Measurements from ENCODE around the gene NAT14.
"Not testable (repeated sequence)": the region's sequence is repeated elsewhere in the genome, so short reads cannot be mapped to it uniquely, and the experiment has no call there.

The NAT14 gene

DNA sequence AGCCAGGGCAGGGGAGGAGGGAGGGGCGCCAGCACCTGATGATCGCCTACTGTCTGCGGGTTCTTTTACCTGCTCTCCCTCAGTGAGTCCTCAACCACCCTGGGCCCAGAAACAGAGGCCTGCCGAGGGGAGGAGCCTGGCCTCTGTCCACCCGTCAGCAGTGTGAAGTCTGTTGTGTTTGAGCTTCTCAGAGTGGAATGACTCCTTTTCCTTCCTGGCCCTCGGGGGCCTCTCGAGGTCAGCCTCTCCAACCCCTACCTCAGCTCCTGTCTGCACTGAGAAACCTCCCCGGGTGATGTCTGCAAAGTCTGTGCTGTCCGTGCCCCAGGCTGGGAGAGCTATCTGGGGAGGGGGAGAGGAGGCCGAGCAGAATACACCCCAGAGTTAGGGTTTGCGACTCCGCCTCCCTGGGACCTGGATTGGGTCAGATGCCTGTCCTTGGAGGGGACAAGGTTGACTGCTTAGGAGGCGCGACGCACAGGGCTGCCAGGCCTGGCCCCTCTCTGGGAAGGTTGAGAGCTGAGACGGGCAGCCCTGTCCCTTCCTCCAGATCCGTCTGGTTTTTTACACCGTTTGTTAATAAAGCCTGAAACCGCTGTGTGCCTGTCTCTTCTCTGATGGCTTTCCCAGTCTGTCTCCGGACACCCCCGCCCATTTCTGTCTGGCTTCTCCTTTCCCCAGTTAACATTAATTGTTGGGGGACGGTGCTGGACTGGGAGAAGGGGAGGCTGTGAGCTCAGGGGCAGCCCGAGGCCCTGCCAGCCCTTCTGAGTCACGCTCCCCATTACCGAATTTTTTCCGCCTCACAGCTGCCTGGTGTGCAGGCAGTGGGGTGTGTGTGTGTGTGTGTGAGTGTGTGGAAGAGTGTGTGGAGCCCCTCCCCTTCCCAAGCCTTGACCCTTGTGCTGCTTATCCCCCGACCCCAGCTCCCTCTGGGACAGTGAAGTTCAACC lies 2.3 kb downstream of the NAT14 start:
- DNase-seq (ENCODE audit: low read depth in 2 of 2): peak; percentile 37 to 45

GRCh38 chr19:55487924-55488687 lies 3.1 kb downstream of the NAT14 start, which contains the start of gene SSC5D:
Gene SSC5D (plus strand): TSS chr19:55488436. CDS start chr19:55488590, 154 bp downstream.
- no peak for DNase-seq (ENCODE audit: low read depth in 2 of 2)

GRCh38 chr19:55488986-55489710 lies 4.2 kb downstream of the NAT14 start:
- DNase-seq (ENCODE audit: low read depth in 2 of 2): no peak

GRCh38 chr19:55489711-55490477 lies 4.9 kb downstream of the NAT14 start:
- DNase-seq (ENCODE audit: low read depth in 2 of 2): no peak

DNA sequence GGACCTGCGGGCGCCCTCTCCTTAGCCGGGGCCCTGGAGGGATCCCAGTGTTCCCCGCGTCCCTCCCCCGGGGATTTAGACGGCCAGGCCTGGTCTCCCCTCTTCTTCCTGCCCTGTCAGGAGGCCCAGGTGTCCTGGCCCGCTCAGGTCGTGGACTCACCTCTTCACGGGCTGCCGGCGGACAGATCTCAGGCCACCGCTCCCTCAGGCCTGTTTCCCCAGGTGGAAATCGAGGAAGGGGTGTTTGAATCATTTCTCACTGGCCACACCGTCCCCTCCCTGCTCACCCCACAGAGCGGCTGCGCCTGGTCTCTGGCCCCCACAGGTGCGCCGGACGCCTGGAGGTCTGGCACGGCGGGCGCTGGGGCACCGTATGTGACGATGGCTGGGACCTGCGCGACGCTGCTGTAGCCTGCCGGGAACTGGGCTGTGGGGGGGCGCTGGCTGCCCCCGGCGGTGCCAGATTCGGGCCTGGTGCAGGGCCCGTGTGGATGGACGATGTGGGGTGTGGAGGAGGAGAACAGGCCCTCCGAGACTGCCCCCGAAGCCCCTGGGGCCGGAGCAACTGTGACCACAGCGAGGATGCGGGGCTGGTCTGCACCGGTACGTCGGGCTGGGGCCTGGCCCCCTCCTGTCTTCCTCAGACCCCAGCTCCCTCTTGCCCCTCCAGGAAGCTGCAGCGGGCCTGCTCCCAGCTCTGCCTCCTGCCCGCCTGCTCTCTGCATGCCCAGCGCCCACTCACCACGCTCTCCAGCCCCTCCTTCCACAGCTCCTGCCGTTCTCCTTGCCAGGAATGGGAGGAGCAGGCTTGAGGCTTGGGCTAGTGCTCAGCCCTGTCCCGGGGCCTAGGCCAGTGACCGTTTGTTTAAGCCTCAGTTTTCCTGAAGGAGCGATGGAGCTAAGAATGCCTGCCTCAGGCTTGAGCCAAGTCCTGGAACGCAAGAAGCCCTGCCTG lies 5.8 kb downstream of the NAT14 start:
- no peak for DNase-seq (ENCODE audit: low read depth in 2 of 2)

- DNase-seq (ENCODE audit: low read depth in 2 of 2): no peak
These were observed 6.8 kb downstream of the NAT14 start for GRCh38 chr19:55491546-55492360.

DNA sequence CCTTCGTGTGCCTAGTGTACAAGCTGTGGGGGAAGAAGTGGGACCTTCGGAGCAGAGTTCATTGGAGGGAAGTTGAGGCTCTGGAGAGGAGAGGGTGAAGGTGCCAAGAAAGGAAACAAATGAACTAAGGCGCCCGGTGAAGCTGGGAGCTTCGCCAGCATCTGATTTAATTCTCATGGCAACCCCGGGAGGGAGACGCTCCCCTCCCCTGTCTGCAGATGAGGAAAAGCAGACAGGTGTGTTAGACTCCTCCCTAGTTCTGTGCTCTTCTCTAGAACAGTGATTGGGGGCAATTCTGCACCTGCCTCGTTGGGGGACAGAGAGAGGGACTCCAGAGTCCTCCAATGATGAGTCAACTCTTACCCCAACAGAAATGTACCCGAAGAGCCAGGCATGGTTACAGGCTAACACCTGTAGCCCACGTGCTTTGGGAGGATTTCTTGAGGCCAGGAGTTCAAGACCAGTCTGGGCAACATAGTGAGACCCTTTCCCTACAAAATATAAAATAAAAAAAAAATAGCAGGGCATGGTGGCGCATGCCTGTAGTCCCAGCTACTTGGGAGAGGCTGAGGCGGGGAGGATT lies 7.5 kb downstream of the NAT14 start:
- no peak for DNase-seq (ENCODE audit: low read depth in 2 of 2)

GRCh38 chr19:55493052-55493644 lies 8.2 kb downstream of the NAT14 start:
- no peak for DNase-seq (ENCODE audit: low read depth in 2 of 2)

GRCh38 chr19:55493645-55494171 lies 8.7 kb downstream of the NAT14 start:
- no peak for DNase-seq (ENCODE audit: low read depth in 2 of 2)

DNA sequence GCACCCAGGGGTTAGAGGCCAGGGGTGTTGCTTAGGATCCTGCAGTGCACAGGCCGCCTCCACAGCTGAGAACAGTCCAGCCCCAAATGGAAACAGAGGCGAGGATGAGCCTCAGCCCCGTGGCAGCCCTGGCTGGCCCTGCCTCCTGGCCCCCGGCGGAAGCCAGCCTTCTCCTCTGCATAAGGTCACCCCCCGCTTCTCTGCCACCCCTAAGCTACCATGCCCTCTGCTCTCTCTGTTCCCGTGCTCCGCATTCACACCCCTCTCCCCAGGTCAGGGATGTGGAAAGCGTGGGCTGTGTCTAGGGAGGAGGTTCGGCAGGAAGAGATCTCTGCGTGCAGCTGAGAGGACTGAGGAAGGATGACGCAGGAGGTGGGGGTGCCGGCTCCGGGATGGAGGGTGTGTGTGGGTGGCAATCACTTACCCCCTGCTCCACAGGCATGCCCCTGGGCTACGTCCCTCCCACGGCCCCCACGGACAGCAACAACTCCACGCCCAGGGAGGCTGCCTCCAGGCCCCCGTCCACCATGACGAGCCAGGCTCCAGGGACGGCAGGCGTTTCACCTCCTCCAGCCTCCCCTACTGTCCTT lies 9.3 kb downstream of the NAT14 start:
- DNase-seq (ENCODE audit: low read depth in 2 of 2): no peak

DNA sequence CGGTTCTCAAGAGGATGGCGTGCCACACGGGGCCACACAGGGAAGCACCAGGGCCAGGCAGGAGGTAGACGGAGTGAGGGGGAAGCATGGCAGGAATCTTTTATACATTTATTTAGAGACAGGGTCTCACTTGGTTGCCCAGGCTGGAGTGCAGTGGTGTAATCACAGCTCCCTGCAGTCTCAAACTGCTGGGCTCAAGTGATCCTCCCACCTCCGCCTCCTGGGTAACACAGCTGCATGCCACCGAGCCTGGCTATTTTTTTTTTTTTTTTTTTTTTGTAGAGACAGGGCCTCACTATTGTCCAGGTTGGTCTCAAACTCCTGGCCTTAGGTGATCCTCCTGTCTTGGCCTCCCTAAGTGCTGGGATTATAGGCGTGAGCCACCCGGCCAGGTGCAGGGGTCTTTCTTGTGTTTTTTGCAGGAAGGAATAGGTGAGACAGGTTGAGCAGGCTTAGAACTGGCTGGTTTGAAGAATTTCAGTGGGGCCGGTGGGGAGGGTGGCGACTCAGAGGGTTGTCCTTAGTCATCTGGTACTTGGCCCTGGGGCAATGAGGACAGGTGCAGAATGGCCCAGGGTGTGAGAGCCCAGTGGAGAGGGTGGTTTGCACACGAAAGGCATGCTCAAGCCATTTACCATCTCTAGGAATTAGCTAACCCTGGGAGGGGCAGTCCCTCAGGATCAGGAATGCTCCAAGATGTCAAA lies 10.8 kb downstream of the NAT14 start:
- DNase-seq (ENCODE audit: low read depth in 2 of 2): no peak

- not testable (repeated sequence) for DNase-seq (ENCODE audit: low read depth in 2 of 2)
These were observed 11.8 kb downstream of the NAT14 start for GRCh38 chr19:55496820-55497219.

GRCh38 chr19:55497763-55498162 lies 12.8 kb downstream of the NAT14 start:
- DNase-seq (ENCODE audit: low read depth in 2 of 2): no peak

- DNase-seq (ENCODE audit: low read depth in 2 of 2): no peak
These were observed 13.4 kb downstream of the NAT14 start for GRCh38 chr19:55498246-55498840.

DNA sequence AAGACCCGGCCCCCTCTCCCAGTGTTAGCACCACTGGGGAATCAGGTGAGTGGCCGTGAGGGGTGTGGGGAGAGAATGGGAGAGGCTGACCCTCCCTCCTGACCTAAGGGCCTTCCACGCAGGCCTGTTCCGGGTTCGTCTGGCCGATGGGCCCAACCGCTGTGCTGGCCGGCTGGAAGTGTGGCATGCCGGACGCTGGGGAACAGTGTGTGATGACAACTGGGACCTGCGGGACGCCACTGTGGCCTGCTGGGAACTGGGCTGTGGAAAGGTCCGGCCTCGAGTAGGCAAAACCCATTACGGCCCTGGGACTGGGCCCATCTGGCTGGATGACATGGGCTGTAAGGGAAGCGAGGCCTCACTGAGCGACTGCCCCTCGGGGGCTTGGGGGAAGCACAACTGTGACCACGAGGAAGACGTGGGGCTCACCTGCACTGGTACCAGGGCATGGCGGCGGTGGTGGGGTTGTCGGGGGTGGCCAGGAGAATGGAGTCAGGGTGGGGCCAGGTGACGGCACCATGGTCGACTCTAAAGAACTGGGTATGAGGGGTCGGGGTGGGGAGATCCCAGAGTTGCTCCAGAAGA lies 15.5 kb downstream of the NAT14 start:
- DNase-seq (ENCODE audit: low read depth in 2 of 2): no peak

DNA sequence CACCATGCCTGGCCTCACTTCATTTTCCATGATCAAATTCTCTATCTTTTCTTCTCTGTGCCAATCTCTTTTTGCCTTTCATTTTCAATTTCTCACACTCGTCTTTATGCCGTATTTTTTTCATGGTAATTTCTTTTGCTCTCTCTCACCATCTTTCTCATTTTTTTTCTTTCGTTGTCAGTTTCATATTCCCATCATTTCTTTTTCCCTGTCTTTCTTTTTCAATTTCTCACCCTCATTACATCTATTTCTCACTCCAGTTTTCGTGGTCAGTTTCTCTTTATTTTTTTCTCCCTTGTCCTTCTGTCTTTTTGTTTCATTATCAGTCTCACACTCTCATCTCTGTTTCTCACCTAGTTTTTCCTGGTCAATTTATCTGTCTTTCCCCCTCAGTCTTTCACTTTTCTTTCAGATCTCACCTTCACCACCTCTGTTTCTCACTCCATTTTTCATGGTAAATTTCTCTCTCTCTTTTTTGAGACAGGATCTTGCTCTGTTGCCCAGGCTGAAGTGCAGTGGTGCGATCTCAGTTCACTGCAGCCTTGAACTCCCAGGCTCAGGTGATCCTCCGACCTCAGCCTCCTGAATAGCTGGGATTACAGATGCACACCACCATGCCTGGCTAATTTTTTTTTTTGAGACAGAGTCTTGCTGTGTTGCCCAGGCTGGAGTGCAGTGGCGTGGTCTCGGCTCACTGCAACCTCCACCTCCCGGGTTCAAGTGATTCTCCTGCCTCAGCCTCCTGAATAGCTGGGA lies 17.4 kb downstream of the NAT14 start:
- DNase-seq (ENCODE audit: low read depth in 2 of 2): no peak

Data from stimulated activated CD8-positive, alpha-beta memory T cell treated with anti-CD3 and anti-CD28 coated beads, Interleukin-2, amount 100 ng/mL, for 48 hours (primary cell).